H1 (cell line): Measurements from ENCODE around the gene KCTD12. TPM values are rescaled to one million over a fixed set of nuclear protein-coding genes. Genes with fewer than 3 reads are reported as not detected.

Source experiments
- CTCF ChIA-PET: fragments of 300-600 bp; sonication (Branson Sonifier 250); formaldehyde crosslinking; loops from one replicate; lab custom pipeline; 2021; ENCODE audit not compliant: partially characterized antibody; lab: Charles Lee
- POLR2A ChIA-PET: fragments of 300-600 bp; sonication (Branson Sonifier 250); formaldehyde crosslinking; loops from one replicate; lab custom pipeline; 2021; ENCODE audit warnings: inconsistent platforms; ENCODE audit not compliant: partially characterized antibody; lab: Charles Lee
- DNase-seq, 2 experiments: peaks; one replicate each; pipeline versions ENCODE4 v3.0.0 to v3.0.0-alpha.2; 2010 to 2022; ENCODE audit warnings: low spot score in 2 of 2, low read depth in 1 of 2, mixed read lengths in 1 of 2
- FAIRE-seq: peaks from 2 replicates; lab custom pipeline; 2011; peaks lifted over from hg19 to GRCh38; lab: Jason Lieb, UNC
- H2AFZ ChIP-seq: 2 replicates; pipeline ENCODE4 v1.8.1; 2012; ENCODE audit warnings: low read length, inconsistent platforms
- H2AK5ac ChIP-seq: 2 replicates; pipeline ENCODE4 v1.6.1; 2013; ENCODE audit warnings: low read depth, low read length
- H2BK120ac ChIP-seq: replicated peaks from 2 replicates; pipeline ENCODE3; 2013; ENCODE audit warnings: low read depth, low read length, inconsistent platforms
- H2BK12ac ChIP-seq: 2 replicates; pipeline ENCODE4 v1.6.1; 2013; ENCODE audit warnings: low read depth, low read length
- H2BK15ac ChIP-seq: 2 replicates; pipeline ENCODE4 v1.6.1; 2013; ENCODE audit warnings: low read length
- H2BK20ac ChIP-seq: 2 replicates; pipeline ENCODE4 v1.6.1; 2013; ENCODE audit warnings: low read length
- H2BK5ac ChIP-seq: 2 replicates; pipeline ENCODE4 v1.6.1; 2013; ENCODE audit warnings: low read depth, low read length
- H3K14ac ChIP-seq: 2 replicates; pipeline ENCODE4 v1.6.1; 2013; ENCODE audit warnings: inconsistent platforms; ENCODE audit not compliant: insufficient read length
- H3K18ac ChIP-seq: 2 replicates; pipeline ENCODE4 v1.6.1; 2013; ENCODE audit warnings: low read length; ENCODE audit errors: extremely low read depth
- H3K23ac ChIP-seq: 2 replicates; pipeline ENCODE4 v1.6.1; 2013; ENCODE audit warnings: inconsistent platforms; ENCODE audit not compliant: insufficient read length
- H3K23me2 ChIP-seq: 2 replicates; pipeline ENCODE4 v1.6.1; 2013; ENCODE audit warnings: low read depth, low read length
- H3K27ac ChIP-seq: 2 replicates; pipeline ENCODE4 v1.6.1; 2011; ENCODE audit warnings: low read depth, low read length, inconsistent platforms
- H3K27me3 ChIP-seq, 4 experiments: replicated peaks in 1 of 4; 1 replicate in 1 of 4; 2 replicates in 3 of 4; pipeline versions ENCODE4 v1.6.1 to v1.8.1; 2011 to 2013; ENCODE audit warnings: low read length in 3 of 4, mild to moderate bottlenecking in 3 of 4, inconsistent platforms in 2 of 4, mixed read lengths in 2 of 4, moderate library complexity in 1 of 4; ENCODE audit not compliant: control insufficient read depth in 3 of 4, insufficient read depth in 3 of 4; ENCODE audit errors: extremely low read depth in 1 of 4
- H3K36me3 ChIP-seq, 4 experiments: 2 replicates each; pipeline versions ENCODE4 v1.6.1 to v1.8.1; 2011 to 2013; ENCODE audit warnings: mild to moderate bottlenecking in 4 of 4, low read length in 3 of 4, moderate library complexity in 2 of 4, control low read depth in 1 of 4, inconsistent platforms in 1 of 4; ENCODE audit not compliant: insufficient read depth in 4 of 4, control insufficient read depth in 2 of 4
- H3K4ac ChIP-seq: replicated peaks from 2 replicates; pipeline ENCODE3; 2013; ENCODE audit warnings: low read length, low read depth, mixed read lengths, inconsistent platforms; ENCODE audit not compliant: insufficient read length
- H3K4me1 ChIP-seq, 4 experiments: replicated peaks in 1 of 4; 1 replicate in 1 of 4; 2 replicates in 3 of 4; pipeline versions ENCODE4 v1.6.1 to v1.8.1; 2011 to 2013; ENCODE audit warnings: low read length in 3 of 4, inconsistent platforms in 2 of 4, mixed read lengths in 1 of 4; ENCODE audit not compliant: insufficient read depth in 4 of 4, control insufficient read depth in 3 of 4
- H3K4me2 ChIP-seq, 2 experiments: 2 replicates each; pipeline versions ENCODE4 v1.6.1 to v1.8.1; 2011 to 2013; ENCODE audit warnings: low read depth in 2 of 2, low read length in 2 of 2, control low read depth in 1 of 2, inconsistent platforms in 1 of 2, mild to moderate bottlenecking in 1 of 2; ENCODE audit not compliant: insufficient read depth in 1 of 2
- H3K4me3 ChIP-seq, 4 experiments: fragments of 200-600, 300-600 bp in 1 of 4; sonication (generic), shearing (Covaris generic), sonication (Bioruptor Twin) in 1 of 4; 2 replicates each; pipeline versions ENCODE4 v1.5.1 to v1.8.1; 2011 to 2016; ENCODE audit warnings: low read length in 4 of 4, low read depth in 3 of 4, control low read depth in 2 of 4, inconsistent platforms in 2 of 4, mild to moderate bottlenecking in 2 of 4, mixed read lengths in 1 of 4, moderate library complexity in 1 of 4; ENCODE audit not compliant: insufficient read depth in 2 of 4; ENCODE audit errors: extremely low read depth in 1 of 4
- H3K56ac ChIP-seq: replicated peaks from 2 replicates; pipeline ENCODE3; 2013; ENCODE audit warnings: low read depth, mild to moderate bottlenecking, mixed read lengths, low read length, inconsistent platforms; ENCODE audit not compliant: insufficient read length
- H3K79me1 ChIP-seq: 2 replicates; pipeline ENCODE4 v1.6.1; 2013; ENCODE audit warnings: low read depth, low read length, control low read depth
- H3K79me2 ChIP-seq, 2 experiments: 2 replicates each; pipeline versions ENCODE4 v1.6.1 to v1.8.1; 2012 to 2013; ENCODE audit warnings: low read length in 2 of 2, mild to moderate bottlenecking in 2 of 2, inconsistent platforms in 1 of 2; ENCODE audit not compliant: insufficient read depth in 2 of 2, control insufficient read depth in 1 of 2
- H3K9ac ChIP-seq, 4 experiments: replicated peaks in 1 of 4; 1 replicate in 1 of 4; 2 replicates in 3 of 4; pipeline versions ENCODE4 v1.6.1 to v1.8.1; 2011 to 2013; ENCODE audit warnings: low read depth in 3 of 4, low read length in 3 of 4, control low read depth in 2 of 4, mild to moderate bottlenecking in 2 of 4, moderate library complexity in 2 of 4, inconsistent platforms in 1 of 4; ENCODE audit errors: extremely low read depth in 1 of 4
- H3K9me3 ChIP-seq, 2 experiments: 2 replicates each; pipeline versions ENCODE4 v1.6.1 to v1.8.1; 2012 to 2013; ENCODE audit warnings: mild to moderate bottlenecking in 2 of 2, moderate library complexity in 2 of 2, control low read depth in 1 of 2, inconsistent platforms in 1 of 2, low read depth in 1 of 2, low read length in 1 of 2, mixed read lengths in 1 of 2; ENCODE audit not compliant: insufficient read depth in 2 of 2
- H4K20me1 ChIP-seq, 2 experiments: replicated peaks in 1 of 2; 2 replicates each; pipeline versions ENCODE3 to v1.8.1; 2011 to 2013; ENCODE audit warnings: inconsistent platforms in 2 of 2, low read length in 2 of 2, mild to moderate bottlenecking in 1 of 2; ENCODE audit not compliant: insufficient read depth in 2 of 2, control insufficient read depth in 1 of 2
- H4K5ac ChIP-seq: 2 replicates; pipeline ENCODE4 v1.6.1; 2013; ENCODE audit warnings: low read length, low read depth, mixed read lengths, inconsistent platforms; ENCODE audit not compliant: insufficient read length
- H4K8ac ChIP-seq: 2 replicates; pipeline ENCODE4 v1.8.0; 2013; ENCODE audit warnings: mild to moderate bottlenecking, moderate library complexity, low read length, inconsistent platforms; ENCODE audit not compliant: insufficient read depth; ENCODE audit errors: extremely low read depth
- H4K91ac ChIP-seq: replicated peaks from 2 replicates; pipeline ENCODE3; 2013; ENCODE audit warnings: low read length, mixed read lengths, inconsistent platforms; ENCODE audit not compliant: insufficient read length
- EZH2 ChIP-seq: fragments of 200-600 bp; sonication (generic); IDR thresholded peaks from 2 replicates; pipeline ENCODE4 v1.7.1; 2012; ENCODE audit warnings: low read depth, mild to moderate bottlenecking, moderate library complexity, low read length, inconsistent platforms; ENCODE audit not compliant: severe bottlenecking
- HDAC6 ChIP-seq: IDR thresholded peaks from one replicate; pipeline ENCODE4 v1.7.1; 2012; ENCODE audit warnings: low read depth, mild to moderate bottlenecking, inconsistent platforms, low read length, moderate library complexity
- NANOG ChIP-seq: IDR thresholded peaks from 2 replicates; pipeline ENCODE4 v1.6.1; 2011; ENCODE audit warnings: low read length, low read depth, mild to moderate bottlenecking, inconsistent platforms; ENCODE audit not compliant: insufficient read depth, poor library complexity, severe bottlenecking
- RAD21 ChIP-seq, 2 experiments: IDR thresholded peaks in 1 of 2; conservative IDR thresholded peaks in 1 of 2; 2 replicates each; pipeline ENCODE4 v1.6.1; 2011; ENCODE audit warnings: low read depth in 2 of 2, low read length in 2 of 2, improper control_type of control experiment in 1 of 2, inconsistent platforms in 1 of 2, mild to moderate bottlenecking in 1 of 2, moderate library complexity in 1 of 2
- SIX5 ChIP-seq: IDR thresholded peaks from 2 replicates; pipeline ENCODE4 v1.6.1; 2011; ENCODE audit warnings: mild to moderate bottlenecking, low read depth, low read length
- TAF7 ChIP-seq: optimal IDR thresholded peaks from 2 replicates; pipeline ENCODE3; 2011; ENCODE audit warnings: low read depth, mild to moderate bottlenecking, inconsistent platforms, low read length, moderate library complexity, borderline replicate concordance
- TBP ChIP-seq: IDR thresholded peaks from 2 replicates; pipeline ENCODE4 v1.6.1; 2011; ENCODE audit warnings: low read depth, low read length, improper control_type of control experiment
- WGBS, 2 experiments: shearing (Covaris generic) in 1 of 2; methylation state at CpG; one replicate each; pipeline versions ENCODE4 v1.1.6 to v1.1.7; 2013 to 2015; ENCODE audit warnings: low lambda C conversion rate in 2 of 2, mixed read lengths in 2 of 2, inconsistent platforms in 1 of 2, low coverage in 1 of 2, missing lambda C conversion rate in 1 of 2; ENCODE audit not compliant: insufficient replicate concordance in 2 of 2, insufficient coverage in 1 of 2, insufficient read length in 1 of 2; ENCODE audit errors: extremely low coverage in 1 of 2, missing lambda C conversion rate in 1 of 2; 5-methylcytosine and 5-hydroxymethylcytosine counted together
- polyA plus RNA-seq, 7 experiments: library from polyadenylated mRNA; depleted of rRNA in 3 of 7; stranded (reverse) in 5 of 7; unstranded in 2 of 7; fragments of >200 nt in 5 of 7; fragments of 200-250 nt in 2 of 7; gene quantifications; 1 replicate in 5 of 7; 2 replicates in 1 of 7; 4 replicates in 1 of 7; pipeline versions ENCODE4 v1.2.1 to v1.2.3, GENCODE V29; 2011 to 2013; ENCODE audit warnings: missing spikeins in 2 of 7, mixed read lengths in 2 of 7
- total RNA-seq: library from RNA; stranded (reverse); fragmentation: NEBNext Ultra II Directional; extraction: Animal tissue kit (Norgen Biotek cat#: 25700); gene quantifications from 2 replicates; pipeline ENCODE4 v1.2.1, GENCODE V29; 2021

Gene KCTD12
- total and polyA plus RNA-seq, 2 of the 8 experiments (the other 6 are each of a cell fraction or from before 2014, with no cell fraction given), result 2.5 to 9.6 TPM

DNA sequence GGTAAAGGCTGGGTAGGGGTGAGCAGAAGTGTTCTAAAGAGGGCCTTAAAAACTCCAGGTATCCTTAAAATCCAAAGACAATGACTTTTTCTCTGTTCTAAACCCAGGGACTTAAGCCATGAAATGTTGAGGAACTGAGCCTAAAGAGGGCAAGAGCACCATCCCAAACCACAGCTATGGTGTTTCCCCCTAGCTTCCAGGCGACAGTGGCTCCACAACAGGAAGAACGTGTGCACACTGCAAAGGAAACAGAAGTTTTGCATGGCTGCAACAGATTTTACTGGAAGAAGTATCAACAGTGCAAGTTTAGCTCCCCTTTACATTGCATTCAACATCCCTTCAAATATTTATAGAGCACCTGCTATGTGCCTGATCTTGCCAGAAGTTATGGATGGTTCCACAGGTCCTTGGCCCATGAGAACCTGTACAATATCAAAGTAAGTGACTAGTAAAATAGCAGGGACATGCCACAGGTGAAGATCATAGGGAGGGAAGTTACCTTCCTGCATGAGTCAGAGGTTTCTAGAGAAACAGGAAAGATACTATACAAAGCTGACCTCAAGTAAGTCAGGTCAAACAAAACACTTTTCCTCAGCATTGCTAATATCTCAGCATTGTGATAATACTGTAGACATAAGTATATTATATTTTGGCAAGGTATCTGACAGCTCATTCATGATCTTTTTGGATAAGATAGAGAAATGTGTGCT lies 8.4 kb upstream of the KCTD12 start:
- Histone ChIP-seq H3K4me3 (no peak overlapping the region), H2BK15ac (no peak overlapping the region), H3K36me3 (no peaks in the 10 kb centered on the region), H3K79me2 (no peaks in the 10 kb centered on the region), H3K23me2 (no peaks in the 10 kb centered on the region), H4K91ac (no peak overlapping the region), H3K4ac (no peak overlapping the region), H3K27ac (no peak overlapping the region), H3K14ac (no peak overlapping the region), H2BK5ac (no peak overlapping the region), H4K5ac (no peak overlapping the region), H3K23ac (no peak overlapping the region), H3K4me2 (no peak overlapping the region), H3K56ac (no peak overlapping the region), H2AK5ac (no peak overlapping the region), H2BK12ac (no peak overlapping the region), H3K79me1 (no peaks in the 10 kb centered on the region), H4K20me1 (no peaks in the 10 kb centered on the region), H2BK120ac (no peak overlapping the region), H3K18ac (no peak overlapping the region), H3K9me3 (peaks cover 6% of the 10 kb centered on the region in 2 experiments; a peak in 3 of 4 replicates), H3K27me3 (no peaks in the 10 kb centered on the region), H2BK20ac (no peak overlapping the region), H3K9ac (no peak overlapping the region), H2AFZ (no peak overlapping the region), H3K4me1 (no peaks in the 10 kb centered on the region), H4K8ac (no peak overlapping the region)
- no peak for TF ChIP-seq NANOG
- TF ChIP-seq TAF7, result no peak
- no peak for TF ChIP-seq HDAC6
- TF ChIP-seq RAD21 (IDR thresholded peaks at IDR 0.05 in 1 of 2, conservative IDR thresholded peaks at IDR 0.05 in 1 of 2; ENCODE audit: low read depth in 2 of 2, low read length in 2 of 2), result no peak
- TF ChIP-seq TBP, result no peak
- TF ChIP-seq EZH2, result no peak
- no peak for TF ChIP-seq SIX5
- 50% methylated on average over 2 of the region's 2 CpGs; no CpG with 5 or more reads in 1 of the 2 experiments for WGBS, 2 experiments
- CTCF ChIA-PET, result interaction anchor here (0.5 to 2.6 kb wide), 6 partner anchors 9 to 834 kb away, joined by 3 to 15 read pairs (median 4); no protein-coding TSS in a partner anchor
- DNase-seq (no peak), FAIRE-seq (no peak)
- POLR2A ChIA-PET, result no interaction called here
